GM23338 (cell line): Measurements from ENCODE around the gene PKD1. TPM values are rescaled to one million over a fixed set of nuclear protein-coding genes. Genes with fewer than 3 reads are reported as not detected.

Source experiments
- ATAC-seq: fragments of 200-7000 bp; cut with Tn5 transposase; 3 replicates; pipeline ENCODE4 v1.9.1; 2020
- DNase-seq: peaks from one replicate; pipeline ENCODE4 v3.0.0-alpha.2; 2015; ENCODE audit warnings: low spot score
- H2AFZ ChIP-seq: fragments of 200-600 bp; sonication (generic); 2 replicates; pipeline ENCODE4 v1.8.0; 2016; ENCODE audit warnings: antibody characterized with exemption, mild to moderate bottlenecking, moderate library complexity
- H3F3A ChIP-seq: fragments of 200-600 bp; sonication (generic); replicated peaks from 2 replicates; pipeline ENCODE4 v1.8.0; 2017; ENCODE audit warnings: antibody characterized with exemption, mixed run types, low read depth
- H3K27ac ChIP-seq: fragments of 200-600 bp; sonication (generic); 2 replicates; pipeline ENCODE4 v1.6.1; 2016; ENCODE audit warnings: low read depth
- H3K27me3 ChIP-seq: fragments of 200-600 bp; sonication (generic); 2 replicates; pipeline ENCODE4 v1.8.0; 2016; ENCODE audit warnings: mild to moderate bottlenecking, mixed run types, moderate library complexity; ENCODE audit not compliant: insufficient read depth
- H3K36me3 ChIP-seq: fragments of 200-600 bp; sonication (generic); 2 replicates; pipeline ENCODE4 v1.8.0; 2016; ENCODE audit warnings: mild to moderate bottlenecking; ENCODE audit not compliant: insufficient read depth
- H3K4me1 ChIP-seq: fragments of 200-600 bp; sonication (generic); 2 replicates; pipeline ENCODE4 v1.8.0; 2016; ENCODE audit warnings: mild to moderate bottlenecking, moderate library complexity; ENCODE audit not compliant: insufficient read depth
- H3K4me2 ChIP-seq: fragments of 200-600 bp; sonication (generic); 2 replicates; pipeline ENCODE4 v1.7.1; 2017; ENCODE audit warnings: mixed run types
- H3K4me3 ChIP-seq: fragments of 200-600 bp; sonication (generic); 2 replicates; pipeline ENCODE4 v1.6.1; 2016; ENCODE audit warnings: mixed run types
- H3K79me2 ChIP-seq: fragments of 200-600 bp; sonication (generic); replicated peaks from 2 replicates; pipeline ENCODE4 v1.8.0; 2017; ENCODE audit warnings: mild to moderate bottlenecking; ENCODE audit not compliant: insufficient read depth
- H3K9me2 ChIP-seq: fragments of 200-600 bp; sonication (generic); 2 replicates; pipeline ENCODE4 v1.8.0; 2017; ENCODE audit not compliant: insufficient read depth
- H4K20me1 ChIP-seq: fragments of 200-600 bp; sonication (generic); replicated peaks from 2 replicates; pipeline ENCODE4 v1.8.0; 2017; ENCODE audit warnings: mild to moderate bottlenecking; ENCODE audit not compliant: insufficient read depth
- H3K27ac Mint-ChIP-seq: 2 replicates; pipeline ENCODE4 v1.8.0; 2020; ENCODE audit warnings: inconsistent platforms, mild to moderate bottlenecking, moderate library complexity, mixed read lengths
- H3K27me3 Mint-ChIP-seq: 3 replicates; pipeline ENCODE4 v1.8.0; 2022; ENCODE audit warnings: low read depth, mild to moderate bottlenecking, moderate library complexity, mixed read lengths, inconsistent platforms; ENCODE audit not compliant: insufficient read depth, poor library complexity
- H3K36me3 Mint-ChIP-seq: 3 replicates; pipeline ENCODE4 v1.8.0; 2021; ENCODE audit warnings: low read depth, mild to moderate bottlenecking, inconsistent platforms, moderate library complexity, mixed read lengths
- H3K4me1 Mint-ChIP-seq: 3 replicates; pipeline ENCODE4 v1.8.0; 2020; ENCODE audit warnings: mild to moderate bottlenecking, inconsistent platforms, mixed read lengths
- H3K4me3 Mint-ChIP-seq: 3 replicates; pipeline ENCODE4 v1.8.0; 2021; ENCODE audit warnings: moderate library complexity, mild to moderate bottlenecking, inconsistent platforms, mixed read lengths
- H3K9me3 Mint-ChIP-seq: 3 replicates; pipeline ENCODE4 v1.8.0; 2020; ENCODE audit warnings: moderate library complexity, mild to moderate bottlenecking, inconsistent platforms, mixed read lengths
- CREB1 ChIP-seq: fragments of 250-450 bp; sonication (Bioruptor Pico); IDR thresholded peaks from 2 replicates; pipeline ENCODE4 v1.5.0; 2020; ENCODE audit warnings: low read depth, mild to moderate bottlenecking, moderate library complexity
- EZH2 ChIP-seq: fragments of 200-600 bp; sonication (generic); IDR thresholded peaks from one replicate; pipeline ENCODE4 v1.8.0; 2017; ENCODE audit warnings: antibody characterized with exemption, mild to moderate bottlenecking, low read depth; ENCODE audit not compliant: unreplicated experiment
- EZH2phosphoT487 ChIP-seq: fragments of 200-600 bp; sonication (generic); IDR thresholded peaks from one replicate; pipeline ENCODE4 v1.8.1; 2018; ENCODE audit warnings: antibody characterized with exemption; ENCODE audit not compliant: unreplicated experiment
- NANOG ChIP-seq: IDR thresholded peaks from 2 replicates; pipeline ENCODE4 v1.6.1; 2016; ENCODE audit warnings: antibody characterized with exemption, borderline replicate concordance
- POLR2AphosphoS5 ChIP-seq: IDR thresholded peaks from 2 replicates; pipeline ENCODE4 v1.6.1; 2016; ENCODE audit warnings: antibody characterized with exemption, low read depth
- ZNF114 ChIP-seq: fragments of 250-450 bp; sonication (Bioruptor Pico); IDR thresholded peaks from 2 replicates; pipeline ENCODE4 v1.5.0; 2020; ENCODE audit warnings: mild to moderate bottlenecking, moderate library complexity
- ZNF331 ChIP-seq: fragments of 250-450 bp; sonication (Bioruptor Pico); IDR thresholded peaks from 2 replicates; pipeline ENCODE4 v1.5.0; 2020; ENCODE audit warnings: low read depth, mild to moderate bottlenecking, moderate library complexity
- polyA plus RNA-seq: library from polyadenylated mRNA; unstranded; fragments of >200 nt; fragmentation: Nextera tagmentation; extraction: Ambion mirVana; gene quantifications from 2 replicates; pipeline ENCODE4 v1.2.1, GENCODE V29; 2016
- total RNA-seq: library from RNA; depleted of rRNA; stranded (reverse); fragments of >200 nt; shearing (Covaris generic); gene quantifications from 2 replicates; pipeline ENCODE4 v1.2.3, GENCODE V29; 2014
- TF ChIP-seq, protein P1 (sequence below): fragments of 250-450 bp; sonication (Bioruptor Pico); IDR thresholded peaks from 2 replicates; pipeline ENCODE4 v1.5.0; 2020; ENCODE audit warnings: mild to moderate bottlenecking, moderate library complexity

The PKD1 gene
- total and polyA plus RNA-seq, 2 experiments from 2014 or later, result 21.1 to 107 TPM

DNA sequence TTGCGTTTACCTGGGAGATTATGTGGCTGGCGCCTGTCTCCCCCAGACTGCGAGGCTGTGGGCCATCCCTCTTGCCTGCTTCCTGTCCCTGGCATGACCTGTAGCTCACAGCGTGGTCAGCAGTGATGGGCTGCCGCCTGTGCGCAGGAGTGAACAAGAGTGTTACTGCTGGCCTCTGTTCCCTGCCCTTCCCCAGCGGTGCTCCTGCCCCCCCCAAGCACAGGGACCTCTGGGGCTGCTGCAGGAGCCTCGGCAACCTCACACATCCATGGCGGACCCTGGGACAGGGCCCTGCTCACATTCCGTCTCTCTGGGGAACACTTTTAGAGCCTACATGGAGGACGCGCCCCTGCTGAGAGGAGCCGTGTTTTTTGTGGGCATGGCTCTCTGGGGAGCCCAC is 77.3 kb downstream of the PKD1 start (continued):
- TF ChIP-seq NANOG, result no peak
- TF ChIP-seq ZNF331, result no peak
- TF ChIP-seq, protein P1, sequence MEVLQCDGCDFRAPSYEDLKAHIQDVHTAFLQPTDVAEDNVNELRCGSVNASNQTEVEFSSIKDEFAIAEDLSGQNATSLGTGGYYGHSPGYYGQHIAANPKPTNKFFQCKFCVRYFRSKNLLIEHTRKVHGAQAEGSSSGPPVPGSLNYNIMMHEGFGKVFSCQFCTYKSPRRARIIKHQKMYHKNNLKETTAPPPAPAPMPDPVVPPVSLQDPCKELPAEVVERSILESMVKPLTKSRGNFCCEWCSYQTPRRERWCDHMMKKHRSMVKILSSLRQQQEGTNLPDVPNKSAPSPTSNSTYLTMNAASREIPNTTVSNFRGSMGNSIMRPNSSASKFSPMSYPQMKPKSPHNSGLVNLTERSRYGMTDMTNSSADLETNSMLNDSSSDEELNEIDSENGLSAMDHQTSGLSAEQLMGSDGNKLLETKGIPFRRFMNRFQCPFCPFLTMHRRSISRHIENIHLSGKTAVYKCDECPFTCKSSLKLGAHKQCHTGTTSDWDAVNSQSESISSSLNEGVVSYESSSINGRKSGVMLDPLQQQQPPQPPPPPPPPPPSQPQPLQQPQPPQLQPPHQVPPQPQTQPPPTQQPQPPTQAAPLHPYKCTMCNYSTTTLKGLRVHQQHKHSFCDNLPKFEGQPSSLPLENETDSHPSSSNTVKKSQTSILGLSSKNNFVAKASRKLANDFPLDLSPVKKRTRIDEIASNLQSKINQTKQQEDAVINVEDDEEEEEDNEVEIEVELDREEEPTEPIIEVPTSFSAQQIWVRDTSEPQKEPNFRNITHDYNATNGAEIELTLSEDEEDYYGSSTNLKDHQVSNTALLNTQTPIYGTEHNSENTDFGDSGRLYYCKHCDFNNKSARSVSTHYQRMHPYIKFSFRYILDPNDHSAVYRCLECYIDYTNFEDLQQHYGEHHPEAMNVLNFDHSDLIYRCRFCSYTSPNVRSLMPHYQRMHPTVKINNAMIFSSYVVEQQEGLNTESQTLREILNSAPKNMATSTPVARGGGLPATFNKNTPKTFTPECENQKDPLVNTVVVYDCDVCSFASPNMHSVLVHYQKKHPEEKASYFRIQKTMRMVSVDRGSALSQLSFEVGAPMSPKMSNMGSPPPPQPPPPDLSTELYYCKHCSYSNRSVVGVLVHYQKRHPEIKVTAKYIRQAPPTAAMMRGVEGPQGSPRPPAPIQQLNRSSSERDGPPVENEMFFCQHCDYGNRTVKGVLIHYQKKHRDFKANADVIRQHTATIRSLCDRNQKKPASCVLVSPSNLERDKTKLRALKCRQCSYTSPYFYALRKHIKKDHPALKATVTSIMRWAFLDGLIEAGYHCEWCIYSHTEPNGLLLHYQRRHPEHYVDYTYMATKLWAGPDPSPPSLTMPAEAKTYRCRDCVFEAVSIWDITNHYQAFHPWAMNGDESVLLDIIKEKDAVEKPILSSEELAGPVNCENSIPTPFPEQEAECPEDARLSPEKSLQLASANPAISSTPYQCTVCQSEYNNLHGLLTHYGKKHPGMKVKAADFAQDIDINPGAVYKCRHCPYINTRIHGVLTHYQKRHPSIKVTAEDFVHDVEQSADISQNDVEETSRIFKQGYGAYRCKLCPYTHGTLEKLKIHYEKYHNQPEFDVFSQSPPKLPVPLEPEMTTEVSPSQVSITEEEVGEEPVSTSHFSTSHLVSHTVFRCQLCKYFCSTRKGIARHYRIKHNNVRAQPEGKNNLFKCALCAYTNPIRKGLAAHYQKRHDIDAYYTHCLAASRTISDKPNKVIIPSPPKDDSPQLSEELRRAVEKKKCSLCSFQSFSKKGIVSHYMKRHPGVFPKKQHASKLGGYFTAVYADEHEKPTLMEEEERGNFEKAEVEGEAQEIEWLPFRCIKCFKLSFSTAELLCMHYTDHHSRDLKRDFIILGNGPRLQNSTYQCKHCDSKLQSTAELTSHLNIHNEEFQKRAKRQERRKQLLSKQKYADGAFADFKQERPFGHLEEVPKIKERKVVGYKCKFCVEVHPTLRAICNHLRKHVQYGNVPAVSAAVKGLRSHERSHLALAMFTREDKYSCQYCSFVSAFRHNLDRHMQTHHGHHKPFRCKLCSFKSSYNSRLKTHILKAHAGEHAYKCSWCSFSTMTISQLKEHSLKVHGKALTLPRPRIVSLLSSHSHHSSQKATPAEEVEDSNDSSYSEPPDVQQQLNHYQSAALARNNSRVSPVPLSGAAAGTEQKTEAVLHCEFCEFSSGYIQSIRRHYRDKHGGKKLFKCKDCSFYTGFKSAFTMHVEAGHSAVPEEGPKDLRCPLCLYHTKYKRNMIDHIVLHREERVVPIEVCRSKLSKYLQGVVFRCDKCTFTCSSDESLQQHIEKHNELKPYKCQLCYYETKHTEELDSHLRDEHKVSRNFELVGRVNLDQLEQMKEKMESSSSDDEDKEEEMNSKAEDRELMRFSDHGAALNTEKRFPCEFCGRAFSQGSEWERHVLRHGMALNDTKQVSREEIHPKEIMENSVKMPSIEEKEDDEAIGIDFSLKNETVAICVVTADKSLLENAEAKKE (CRISPR knock-in tag), result no peak
- no peak for TF ChIP-seq EZH2phosphoT487

DNA sequence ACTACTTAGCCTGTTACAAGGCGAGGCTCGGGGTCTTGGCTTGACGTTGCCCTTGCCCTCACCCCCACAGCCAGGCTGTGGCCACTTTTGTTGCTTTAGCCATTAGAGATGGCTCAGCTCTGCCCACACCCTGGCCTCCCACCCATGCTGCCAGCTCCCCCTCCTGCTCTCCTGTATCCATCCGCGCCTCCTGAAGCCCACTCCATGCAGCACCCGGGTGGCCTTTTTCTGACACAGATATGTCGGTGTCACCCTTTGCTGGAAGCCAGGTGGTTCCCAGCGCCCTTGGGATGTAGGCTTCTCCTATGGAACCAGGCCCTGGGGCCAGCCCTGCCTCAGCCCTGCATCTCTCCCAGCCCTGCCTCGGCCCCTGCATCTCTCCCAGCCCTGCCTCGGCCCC is 78.3 kb downstream of the PKD1 start:
- no peaks in the 10 kb centered on the region for H3K9me3 Mint-ChIP-seq
- Histone ChIP-seq H3K4me2 (no peak overlapping the region), H4K20me1 (no peaks in the 10 kb centered on the region; the same call in 1 of the 2 replicates), H3K36me3 (no peaks in the 10 kb centered on the region; the same call in 1 of the 2 replicates), H3F3A (no peaks in the 10 kb centered on the region), H3K4me1 (no peaks in the 10 kb centered on the region), H3K9me2 (no peaks in the 10 kb centered on the region), H2AFZ (no peak overlapping the region), H3K4me3 (no peak overlapping the region), H3K27ac (no peak overlapping the region), H3K27me3 (no peaks in the 10 kb centered on the region), H3K79me2 (no peaks in the 10 kb centered on the region)
- no peak overlapping the region for H3K27ac Mint-ChIP-seq
- TF ChIP-seq EZH2 (no peak), POLR2AphosphoS5 (no peak), EZH2phosphoT487 (no peak), ZNF114 (CRISPR knock-in tag) (no peak), NANOG (no peak), CREB1 (CRISPR knock-in tag) (no peak)
- ATAC-seq, result no peak
- no peaks in the 10 kb centered on the region for H3K4me1 Mint-ChIP-seq
- H3K27me3 Mint-ChIP-seq, result peaks cover 5% of the 10 kb centered on the region
- DNase-seq, result no peak
- H3K36me3 Mint-ChIP-seq, result peaks cover 15% of the 10 kb centered on the region; the same call in 2 of the 3 replicates
- H3K4me3 Mint-ChIP-seq, result no peak overlapping the region
